ENCODE results near the gene MRPL54. TPM values are rescaled to one million over a fixed set of nuclear protein-coding genes. Genes with fewer than 3 reads are reported as not detected.

Gene MRPL54
- polyA plus RNA-seq (ENCODE audit: insufficient read length in 4 of 4), result 10 to 100 TPM; 30.6 to 58.9 (median 37.0) TPM

- DNase-seq (ENCODE audit: low read depth in 4 of 4, low spot score in 2 of 4), result peak; percentile 99 to 100 (median 99)
Measured at GRCh38 chr19:3762501-3763459, at the start of gene MRPL54. Gene MRPL54 (plus strand): TSS chr19:3762682. CDS start chr19:3762701, 19 bp downstream.

DNA sequence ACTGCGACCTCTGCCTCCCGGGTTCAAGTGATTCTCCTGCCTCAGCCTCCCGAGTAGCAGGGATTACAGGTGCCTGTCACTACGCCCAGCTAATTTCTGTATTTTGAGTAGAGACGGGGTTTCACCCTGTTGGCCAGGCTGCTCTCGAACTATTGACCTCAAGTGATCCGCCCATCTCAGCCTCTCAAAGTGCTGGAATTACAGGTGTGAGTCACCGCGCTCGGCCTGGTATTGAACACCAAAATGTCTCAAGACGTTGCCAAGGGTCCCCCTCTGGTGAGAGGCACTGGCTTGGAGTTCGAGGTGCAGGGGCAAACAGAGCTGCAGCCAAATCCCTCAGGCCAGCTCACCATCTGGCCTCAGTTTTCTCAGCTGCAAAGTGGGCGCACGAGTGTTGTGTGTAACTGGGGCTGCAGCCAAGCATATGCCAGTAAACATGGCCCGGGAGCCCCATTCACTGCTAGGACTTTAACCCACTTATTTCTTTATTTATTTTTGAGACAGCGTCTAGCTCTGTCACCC, 46.3 kb upstream of the MRPL54 start:
- no peak for DNase-seq (ENCODE audit: low read depth in 4 of 4, low spot score in 2 of 4)

- DNase-seq (ENCODE audit: low read depth in 4 of 4, low spot score in 2 of 4), result no peak
Measured at GRCh38 chr19:3719868-3720267, 42.6 kb upstream of the MRPL54 start.

GRCh38 chr19:3720349-3720917, 42.0 kb upstream of the MRPL54 start:
- DNase-seq (ENCODE audit: low read depth in 4 of 4, low spot score in 2 of 4), result no peak

DNA sequence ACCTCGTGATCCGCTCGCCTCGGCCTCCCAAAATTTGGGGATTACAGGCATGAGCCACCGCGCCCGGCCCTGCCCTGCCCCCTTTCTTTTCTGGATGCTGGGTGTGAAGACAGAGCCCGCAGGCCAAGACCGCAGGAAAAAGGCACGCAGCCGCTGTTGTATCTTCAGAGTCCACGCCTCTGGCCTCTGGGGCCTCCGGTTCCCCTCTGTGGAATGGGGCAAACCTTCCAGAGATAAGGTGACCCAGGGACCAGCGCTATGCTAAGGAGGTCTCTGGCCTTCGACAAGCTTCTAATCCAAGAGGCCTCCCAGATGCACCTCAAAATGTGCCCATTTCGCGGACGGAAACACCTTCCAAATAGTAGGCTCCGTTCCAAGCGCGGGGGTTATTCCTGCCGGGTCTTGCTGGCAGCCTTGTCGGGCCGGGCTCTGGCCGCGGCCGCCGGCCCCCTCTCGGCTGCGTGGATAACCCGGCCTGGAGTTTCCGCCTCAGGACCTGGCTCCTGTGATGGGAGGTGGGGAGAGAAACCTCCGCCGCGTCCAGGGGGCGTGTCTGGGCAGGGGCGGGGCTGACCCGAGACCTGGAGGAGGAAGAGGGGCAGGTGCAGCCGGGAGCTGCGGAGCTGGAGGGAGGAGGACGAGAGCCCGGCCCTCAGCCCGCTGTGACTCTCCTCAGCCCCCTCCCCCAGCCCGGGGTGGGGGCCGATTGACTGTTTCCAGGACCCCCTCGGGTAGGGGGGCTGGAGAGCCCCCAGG, 41.2 kb upstream of the MRPL54 start:
- peak in 3 of 4 donors; percentile 63 to 78 (median 65) for DNase-seq (ENCODE audit: low read depth in 4 of 4, low spot score in 2 of 4)

GRCh38 chr19:3721887-3722442, 40.5 kb upstream of the MRPL54 start:
- DNase-seq (ENCODE audit: low read depth in 4 of 4, low spot score in 2 of 4), result no peak

- DNase-seq (ENCODE audit: low read depth in 4 of 4, low spot score in 2 of 4), result no peak
Measured at GRCh38 chr19:3722443-3723109, 39.9 kb upstream of the MRPL54 start.

- no peak for DNase-seq (ENCODE audit: low read depth in 4 of 4, low spot score in 2 of 4)
Measured at GRCh38 chr19:3723110-3723488, 39.4 kb upstream of the MRPL54 start.

GRCh38 chr19:3723883-3724282, 38.6 kb upstream of the MRPL54 start:
- no peak for DNase-seq (ENCODE audit: low read depth in 4 of 4, low spot score in 2 of 4)

- DNase-seq (ENCODE audit: low read depth in 4 of 4, low spot score in 2 of 4), result no peak
Measured at GRCh38 chr19:3725121-3725520, 37.4 kb upstream of the MRPL54 start.

GRCh38 chr19:3725640-3726310, 36.7 kb upstream of the MRPL54 start:
- DNase-seq (ENCODE audit: low read depth in 4 of 4, low spot score in 2 of 4), result peak in 2 of 4 donors; percentile 34 to 61

GRCh38 chr19:3730457-3730958, 32.0 kb upstream of the MRPL54 start:
- DNase-seq (ENCODE audit: low read depth in 4 of 4, low spot score in 2 of 4), result no peak

GRCh38 chr19:3732108-3732507, 30.4 kb upstream of the MRPL54 start:
- DNase-seq (ENCODE audit: low read depth in 4 of 4, low spot score in 2 of 4), result no peak

DNA sequence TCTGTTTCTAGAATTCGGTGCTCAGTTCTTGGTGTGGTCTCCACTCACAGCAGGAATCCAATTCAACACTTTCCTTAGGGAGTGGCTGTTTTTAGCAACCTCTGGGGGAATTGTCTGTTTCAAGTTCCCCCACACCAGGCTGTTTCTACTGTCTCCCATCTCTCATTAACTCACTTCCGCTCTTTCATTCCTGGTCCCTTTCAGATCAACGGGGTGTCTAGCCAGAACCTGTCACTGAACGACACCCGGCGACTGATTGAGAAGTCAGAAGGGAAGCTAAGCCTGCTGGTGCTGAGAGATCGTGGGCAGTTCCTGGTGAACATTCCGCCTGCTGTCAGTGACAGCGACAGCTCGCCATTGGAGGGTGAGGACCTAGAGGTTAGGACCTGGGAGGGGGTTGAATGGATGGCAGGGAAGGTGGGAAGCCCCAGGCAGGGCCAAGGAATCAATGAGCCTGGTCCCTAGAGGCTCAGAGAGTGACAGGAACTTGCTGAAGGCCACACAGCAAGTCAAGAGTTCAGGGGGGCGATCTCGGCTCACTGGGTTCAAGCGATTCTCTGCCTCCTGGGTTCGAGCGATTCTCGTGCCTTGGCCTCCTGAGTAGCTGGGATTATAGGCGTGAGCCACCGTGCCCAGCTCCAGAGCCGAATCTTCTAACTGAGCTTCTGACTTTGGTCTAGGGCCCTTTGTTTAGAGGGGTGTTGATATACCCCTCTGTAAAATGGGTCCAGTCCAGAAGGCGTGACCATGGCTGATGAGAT, 28.8 kb upstream of the MRPL54 start:
- no peak for DNase-seq (ENCODE audit: low read depth in 4 of 4, low spot score in 2 of 4)

GRCh38 chr19:3734310-3734600, 28.2 kb upstream of the MRPL54 start:
- DNase-seq (ENCODE audit: low read depth in 4 of 4, low spot score in 2 of 4), result no peak

- DNase-seq (ENCODE audit: low read depth in 4 of 4, low spot score in 2 of 4), result no peak
Measured at GRCh38 chr19:3736106-3736724, 26.3 kb upstream of the MRPL54 start.

- no peak for DNase-seq (ENCODE audit: low read depth in 4 of 4, low spot score in 2 of 4)
Measured at GRCh38 chr19:3737487-3738205, 24.8 kb upstream of the MRPL54 start.
